ENCODE results near the gene OXT. TPM values are rescaled to one million over a fixed set of nuclear protein-coding genes. Genes with fewer than 3 reads are reported as not detected.

Gene OXT
- total RNA-seq, 2 experiments from 2014 or later = not detected

- TF ChIP-seq EZH2phosphoT487 (IDR thresholded peaks at IDR 0.05; ENCODE audit: borderline replicate concordance, low read depth, low read length) (no peak), CTCF (conservative IDR thresholded peaks at IDR 0.05; ENCODE audit: low read length) (no peak)
- no peaks in the 10 kb centered on the region for H4K20me1 ChIP-seq (ENCODE audit: insufficient read depth, low read length)
- H3K9me3 ChIP-seq (ENCODE audit: low read length) = no peaks in the 10 kb centered on the region
- DNase-seq (ENCODE audit: low spot score) = no peak
- no peak overlapping the region for H3K4me3 ChIP-seq (ENCODE audit: low read depth, low read length, poor library complexity, severe bottlenecking)
- no peaks in the 10 kb centered on the region for H3K4me1 ChIP-seq (ENCODE audit: insufficient read depth, low read length, poor library complexity, severe bottlenecking)
- no peak overlapping the region for H3K27ac ChIP-seq (ENCODE audit: low read depth, low read length, poor library complexity, severe bottlenecking)
- CTCF ChIA-PET (ENCODE audit: unreplicated experiment) = no interaction called here
- POLR2A ChIA-PET = interaction anchor here (0.7 kb wide), 1 partner anchor 172 kb away, joined by 3 read pairs; no protein-coding TSS in a partner anchor
- BruUV-seq (replicated peaks) = no TSS peak
- no peaks in the 10 kb centered on the region for H3K9me2 ChIP-seq (ENCODE audit: insufficient read depth, low read length)
- no peaks in the 10 kb centered on the region for H3K36me3 ChIP-seq (ENCODE audit: insufficient read depth, low read length)
- no peak overlapping the region for H2AFZ ChIP-seq (ENCODE audit: low read length)
- H3K79me2 ChIP-seq (ENCODE audit: insufficient read depth, low read depth, low read length) = no peaks in the 10 kb centered on the region
- no peak overlapping the region for H3K4me2 ChIP-seq (ENCODE audit: low read length)
- intact Hi-C loops (cut with micrococcal nuclease; ENCODE audit: unreplicated experiment) = no loop called here
Observed at GRCh38 chr20:3109350-3110302, 38.2 kb downstream of the OXT start.

- Histone ChIP-seq H3K36me3 (ENCODE audit: insufficient read depth, low read length) (no peaks in the 10 kb centered on the region), H3K79me2 (ENCODE audit: insufficient read depth, low read depth, low read length) (no peaks in the 10 kb centered on the region), H4K20me1 (ENCODE audit: insufficient read depth, low read length) (no peaks in the 10 kb centered on the region), H3K27ac (ENCODE audit: low read depth, low read length, poor library complexity, severe bottlenecking) (no peak overlapping the region), H3K4me3 (ENCODE audit: low read depth, low read length, poor library complexity, severe bottlenecking) (no peak overlapping the region), H3K9me2 (ENCODE audit: insufficient read depth, low read length) (no peaks in the 10 kb centered on the region), H2AFZ (ENCODE audit: low read length) (no peak overlapping the region), H3K4me2 (ENCODE audit: low read length) (no peak overlapping the region), H3K9me3 (ENCODE audit: low read length) (no peaks in the 10 kb centered on the region), H3K4me1 (ENCODE audit: insufficient read depth, low read length, poor library complexity, severe bottlenecking) (no peaks in the 10 kb centered on the region)
- BruUV-seq (replicated peaks) = no TSS peak
- intact Hi-C loops (cut with micrococcal nuclease; ENCODE audit: unreplicated experiment) = no loop called here
- no peak for TF ChIP-seq EZH2phosphoT487 (IDR thresholded peaks at IDR 0.05; ENCODE audit: borderline replicate concordance, low read depth, low read length)
- TF ChIP-seq CTCF (conservative IDR thresholded peaks at IDR 0.05; ENCODE audit: low read length) = no peak
- no peak for DNase-seq (ENCODE audit: low spot score)
- CTCF ChIA-PET (ENCODE audit: unreplicated experiment) = no interaction called here
- POLR2A ChIA-PET = no interaction called here
Observed at GRCh38 chr20:3111507-3111906, 40.1 kb downstream of the OXT start.

DNA sequence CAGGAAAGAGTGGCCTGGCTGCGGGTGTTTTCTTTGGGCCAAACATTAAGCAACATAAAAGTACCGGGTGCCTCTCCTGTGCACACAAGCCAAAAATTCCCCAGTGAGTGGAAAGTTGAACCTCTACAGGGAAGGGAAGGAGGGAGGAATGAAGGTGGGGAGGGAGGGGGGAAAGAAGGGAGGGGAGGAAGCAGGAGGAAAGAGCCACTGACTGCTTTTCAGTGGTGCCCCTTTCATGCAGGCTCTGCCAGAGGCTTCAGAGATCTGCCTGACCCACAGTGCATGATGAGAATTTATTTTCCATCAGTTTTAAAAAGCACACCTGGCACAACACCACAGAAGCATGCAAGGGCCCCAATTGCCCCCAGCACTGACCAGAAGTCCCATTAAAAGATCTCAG lies 40.6 kb downstream of the OXT start:
- H3K4me3 ChIP-seq (ENCODE audit: low read depth, low read length, poor library complexity, severe bottlenecking) = no peak overlapping the region
- ChIA-PET POLR2A (interaction anchor here (0.7 kb wide), 1 partner anchor 24 kb away, joined by 4 read pairs; no protein-coding TSS in a partner anchor), CTCF (ENCODE audit: unreplicated experiment) (no interaction called here)
- H4K20me1 ChIP-seq (ENCODE audit: insufficient read depth, low read length) = no peaks in the 10 kb centered on the region
- H3K4me2 ChIP-seq (ENCODE audit: low read length) = no peak overlapping the region
- no peaks in the 10 kb centered on the region for H3K4me1 ChIP-seq (ENCODE audit: insufficient read depth, low read length, poor library complexity, severe bottlenecking)
- no peak for DNase-seq (ENCODE audit: low spot score)
- no peaks in the 10 kb centered on the region for H3K9me3 ChIP-seq (ENCODE audit: low read length)
- H3K79me2 ChIP-seq (ENCODE audit: insufficient read depth, low read depth, low read length) = no peaks in the 10 kb centered on the region
- no peak overlapping the region for H2AFZ ChIP-seq (ENCODE audit: low read length)
- no peak overlapping the region for H3K27ac ChIP-seq (ENCODE audit: low read depth, low read length, poor library complexity, severe bottlenecking)
- TF ChIP-seq EZH2phosphoT487 (IDR thresholded peaks at IDR 0.05; ENCODE audit: borderline replicate concordance, low read depth, low read length) (no peak), CTCF (conservative IDR thresholded peaks at IDR 0.05; ENCODE audit: low read length) (no peak)
- H3K36me3 ChIP-seq (ENCODE audit: insufficient read depth, low read length) = no peaks in the 10 kb centered on the region
- BruUV-seq (replicated peaks) = no TSS peak
- intact Hi-C loops (cut with micrococcal nuclease; ENCODE audit: unreplicated experiment) = no loop called here
- H3K9me2 ChIP-seq (ENCODE audit: insufficient read depth, low read length) = no peaks in the 10 kb centered on the region
